SHP77 treated with DMSO at 0.1 percent for 48 hours (cell line): Measurements from ENCODE around the gene SMIM8.

Experiments used
- DNase-seq: peaks from one replicate; lab custom pipeline; 2025; lab: John Stamatoyannopoulos, UW

SMIM8 gene

DNA sequence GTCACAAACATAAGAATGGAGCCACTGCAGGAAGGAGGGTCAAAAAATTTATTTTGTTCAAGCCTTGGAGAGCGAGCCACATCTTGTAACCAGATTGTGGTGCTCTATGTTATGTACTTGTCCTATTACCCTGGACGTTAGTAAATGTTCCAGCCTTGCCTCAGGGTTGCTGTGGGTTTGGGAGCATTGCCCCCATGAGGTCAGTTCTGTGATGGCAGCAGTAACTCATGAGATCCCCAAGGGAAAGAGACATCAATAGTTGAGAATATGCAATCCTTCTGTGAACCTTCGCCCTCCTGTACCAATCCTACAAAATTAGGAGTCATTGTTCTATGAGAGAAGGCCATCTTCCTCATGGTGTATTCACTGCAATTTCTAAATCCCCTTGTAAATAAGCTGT lies 68.9 kb downstream of the SMIM8 start:
- no peak for DNase-seq
